ENCODE data around the gene FGF9.

The FGF9 gene

GRCh38 chr13:21670883-21671619 lies at the start of gene FGF9:
TSS of gene FGF9 (plus strand) at chr13:21671073. CDS start at chr13:21671913, 840 bp downstream.
- peak; percentile 56 for DNase-seq

- DNase-seq, result no peak
Observed at GRCh38 chr13:21625366-21625765, 45.5 kb upstream of the FGF9 start.

- no peak for DNase-seq
Observed at GRCh38 chr13:21632196-21632595, 38.7 kb upstream of the FGF9 start.

GRCh38 chr13:21636656-21637055 lies 34.2 kb upstream of the FGF9 start:
- DNase-seq, result no peak

GRCh38 chr13:21637296-21637695 lies 33.6 kb upstream of the FGF9 start:
- DNase-seq, result peak; percentile 9

GRCh38 chr13:21638319-21639282 lies 32.3 kb upstream of the FGF9 start:
- DNase-seq, result peak; percentile 13

- DNase-seq, result no peak
Observed at GRCh38 chr13:21639561-21639960, 31.3 kb upstream of the FGF9 start.

GRCh38 chr13:21641629-21642028 lies 29.2 kb upstream of the FGF9 start:
- no peak for DNase-seq

GRCh38 chr13:21657538-21657937 lies 13.3 kb upstream of the FGF9 start:
- no peak for DNase-seq

GRCh38 chr13:21659087-21659486 lies 11.8 kb upstream of the FGF9 start:
- DNase-seq, result no peak

GRCh38 chr13:21661097-21661909 lies 9.6 kb upstream of the FGF9 start:
- no peak for DNase-seq

- DNase-seq, result no peak
Observed at GRCh38 chr13:21663197-21663596, 7.7 kb upstream of the FGF9 start.

GRCh38 chr13:21668732-21669275 lies 2.1 kb upstream of the FGF9 start:
- no peak for DNase-seq

- no peak for DNase-seq
Observed at GRCh38 chr13:21670006-21670882, 629 bp upstream of the FGF9 start.

GRCh38 chr13:21671620-21672286 lies 880 bp downstream of the FGF9 start:
- DNase-seq, result no peak

GRCh38 chr13:21672287-21672680 lies 1.4 kb downstream of the FGF9 start:
- no peak for DNase-seq

GRCh38 chr13:21672796-21673538 lies 2.1 kb downstream of the FGF9 start:
- DNase-seq, result no peak

- no peak for DNase-seq
Observed at GRCh38 chr13:21673539-21673788, 2.6 kb downstream of the FGF9 start.

- DNase-seq, result peak; percentile 21
Observed at GRCh38 chr13:21673789-21674489, 3.1 kb downstream of the FGF9 start.

GRCh38 chr13:21674490-21675009 lies 3.7 kb downstream of the FGF9 start:
- DNase-seq, result no peak

Data from inflammatory macrophage treated with lipopolysaccharide for 4 hours (primary cell).